Stimulated activated CD8-positive, alpha-beta memory T cell treated with anti-CD3 and anti-CD28 coated beads, Interleukin-4, amount 100 ng/mL, for 1 hour (primary cell): ENCODE results near the gene PEPD.
A peak's percentile ranks its signal among the peaks of the same experiment; 100 is the strongest.
"Not testable (repeated sequence)": the region's sequence is repeated elsewhere in the genome, so short reads cannot be mapped to it uniquely, and the experiment has no call there.

Experiments used
- DNase-seq, 2 donors: peaks; one replicate each; pipeline ENCODE4 v3.0.0-alpha.2; 2020; ENCODE audit warnings: low read depth in 2 of 2, low spot score in 1 of 2

PEPD gene

DNA sequence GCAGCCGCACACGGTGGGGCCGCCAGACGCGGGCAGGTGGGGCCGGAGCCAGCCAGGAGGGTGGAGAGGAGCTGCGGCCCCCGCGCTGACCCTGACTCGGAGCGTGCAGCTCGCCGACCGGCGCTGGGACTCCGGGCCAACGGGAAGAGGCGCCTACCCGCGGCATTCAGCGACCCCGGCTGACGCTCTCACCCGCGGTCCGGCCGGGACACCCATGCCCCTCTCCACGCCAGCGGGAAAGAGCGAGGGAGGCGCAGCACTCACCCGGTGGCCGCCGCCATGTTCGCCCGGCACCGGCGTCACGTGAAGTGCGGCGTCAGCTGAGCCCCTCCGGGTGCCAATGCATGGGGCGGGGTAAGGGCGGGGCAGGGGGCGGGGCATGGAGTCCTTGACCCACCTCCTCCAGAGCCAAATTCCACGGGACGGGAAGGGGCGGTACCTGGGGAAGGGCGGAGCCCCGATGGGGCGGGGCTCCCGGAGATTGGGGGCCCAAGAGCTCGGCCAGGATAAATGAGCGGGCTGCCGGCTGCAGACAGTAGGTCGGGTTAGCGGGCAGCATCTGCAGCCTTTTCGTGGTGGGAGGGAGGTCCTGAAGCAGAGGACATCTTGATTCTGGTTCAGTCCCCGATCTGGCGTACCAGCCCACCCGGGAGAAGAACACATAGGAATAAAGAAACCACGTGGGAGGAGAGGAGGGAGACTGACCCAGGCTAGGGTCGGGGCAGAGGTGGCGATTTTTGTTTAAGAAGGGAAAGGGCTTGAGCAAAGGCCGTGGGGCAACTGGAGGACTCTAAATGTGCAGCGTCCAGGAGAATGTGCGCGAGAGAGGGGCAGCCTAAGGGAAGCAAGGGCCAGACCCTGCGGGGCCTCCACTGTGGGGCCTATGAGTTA, at the start of gene PEPD:
Gene PEPD (minus strand): TSS at position 312 of the 891 bp plus-strand sequence. CDS start 31 bp downstream, at position 281.
- DNase-seq = peak; percentile 66 to 71

DNA sequence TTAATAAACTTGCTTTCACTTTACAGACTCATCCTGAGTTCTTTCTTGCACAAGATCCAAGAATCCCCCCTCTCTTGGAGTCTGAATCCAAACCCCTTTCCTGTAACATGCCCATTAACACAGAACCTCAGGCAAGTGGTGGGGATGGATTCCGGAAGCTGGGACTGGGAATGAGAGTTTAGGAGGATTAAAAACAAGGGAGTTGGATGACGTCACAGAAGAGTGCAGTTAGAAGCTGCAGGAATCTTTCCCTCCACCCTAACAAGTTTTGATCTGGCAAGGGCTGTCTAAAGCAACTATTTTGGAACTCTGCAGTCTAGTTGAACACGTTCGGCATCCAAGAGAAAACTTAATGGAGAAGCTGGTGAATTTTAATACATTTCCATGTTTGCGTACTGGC, 48.2 kb upstream of the PEPD start:
- DNase-seq = no peak

DNA sequence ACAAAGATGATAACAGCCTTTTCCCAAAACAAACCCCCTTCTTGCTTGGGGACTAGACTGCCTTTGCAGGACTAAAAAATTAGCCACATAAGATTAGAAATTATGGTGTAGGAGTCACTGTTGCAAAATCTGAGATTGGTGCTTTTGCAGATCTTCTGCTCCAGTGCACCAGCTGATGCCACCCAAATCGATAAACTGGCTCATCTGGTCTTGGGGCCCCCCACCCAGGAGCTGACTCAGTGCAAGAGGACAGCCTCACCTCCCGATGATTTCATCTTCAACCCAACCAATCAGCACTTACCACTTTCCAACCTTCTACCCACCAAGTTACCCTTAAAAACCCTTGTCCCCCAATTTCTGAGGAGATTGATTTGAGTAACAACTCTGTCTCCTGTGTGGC, 47.1 kb upstream of the PEPD start:
- DNase-seq = no peak

DNA sequence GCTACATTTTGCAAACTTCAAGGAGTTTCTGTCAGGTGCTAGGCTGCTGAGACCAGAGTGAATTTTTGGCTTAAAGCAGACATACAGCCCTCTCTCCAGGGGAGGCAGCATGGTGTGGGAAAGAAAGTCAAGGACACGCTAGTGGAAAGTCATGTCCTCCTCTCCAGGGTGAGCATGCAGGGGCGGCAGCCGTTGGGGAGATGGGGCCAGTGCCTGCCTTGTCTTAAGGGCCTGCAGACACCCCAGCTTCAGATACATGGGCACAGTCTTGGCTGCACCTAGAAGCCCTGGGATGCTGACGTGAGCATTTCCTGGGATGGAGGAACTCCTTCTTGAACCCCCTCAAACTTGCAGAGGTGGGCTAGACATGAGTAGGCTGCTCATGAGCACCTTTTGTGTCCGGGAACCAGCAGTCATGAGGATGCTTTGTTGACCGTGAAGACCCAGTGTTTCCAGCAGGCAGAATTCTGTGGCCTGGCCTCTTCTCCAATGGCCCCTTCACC, 43.3 kb upstream of the PEPD start:
- no peak for DNase-seq

DNA sequence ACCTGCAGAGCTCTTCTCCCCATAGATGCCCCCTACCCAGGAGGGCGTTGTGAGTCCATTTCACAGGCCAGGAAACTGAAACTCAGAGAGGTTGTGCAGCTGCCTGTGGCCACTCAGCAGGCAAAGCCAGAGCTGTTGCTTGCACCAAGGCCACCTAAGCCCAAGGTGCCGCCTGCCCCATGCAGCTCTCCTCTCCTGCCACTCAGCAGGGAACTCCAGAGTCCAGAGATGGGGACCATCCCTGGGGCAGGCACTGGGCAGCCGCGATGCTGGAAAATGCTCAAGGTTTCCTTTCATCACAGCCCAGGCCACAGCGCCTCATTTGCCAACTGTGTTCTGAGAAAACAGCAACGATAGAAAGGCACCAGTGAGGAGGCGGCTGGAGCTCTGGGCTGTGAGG, 41.0 kb upstream of the PEPD start:
- no peak for DNase-seq

DNA sequence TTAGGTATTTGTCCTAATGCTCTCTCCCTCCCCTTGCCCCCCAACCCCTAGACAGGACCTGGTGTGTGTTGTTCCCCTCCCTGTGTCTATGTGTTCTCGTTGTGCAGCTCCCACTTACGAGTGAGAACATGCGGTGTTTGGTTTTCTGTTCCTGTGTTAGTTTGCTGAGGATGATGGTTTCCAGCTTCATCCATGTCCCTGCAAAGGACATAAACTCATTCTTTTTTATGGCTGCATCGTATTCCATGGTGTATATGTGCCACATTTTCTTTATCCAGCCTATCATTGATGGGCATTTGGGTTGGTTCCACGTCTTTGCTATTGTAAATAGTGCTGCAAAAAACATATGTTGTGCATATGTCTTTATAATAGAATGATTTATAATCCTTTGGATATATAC, 40.1 kb upstream of the PEPD start:
- not testable (repeated sequence) for DNase-seq

DNA sequence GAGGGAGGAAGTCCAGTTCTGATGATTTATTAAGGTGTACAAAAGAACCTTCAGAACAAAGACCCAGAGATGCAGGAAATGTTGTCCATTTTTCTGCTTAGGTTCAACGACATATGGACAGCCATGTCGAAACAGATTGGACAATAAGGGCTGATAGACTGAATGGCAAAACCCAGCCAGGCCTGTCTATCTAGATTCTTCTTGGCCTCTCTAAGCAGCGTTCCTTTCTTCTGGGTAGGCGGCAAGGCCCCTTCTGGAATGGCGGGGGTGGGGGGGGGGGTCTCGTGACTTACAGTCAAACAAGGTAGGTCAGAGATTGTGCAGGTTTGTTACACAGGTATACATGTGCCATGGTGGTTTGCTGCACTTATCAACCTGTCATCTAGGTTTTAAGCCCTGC, 39.7 kb upstream of the PEPD start:
- no peak for DNase-seq

DNA sequence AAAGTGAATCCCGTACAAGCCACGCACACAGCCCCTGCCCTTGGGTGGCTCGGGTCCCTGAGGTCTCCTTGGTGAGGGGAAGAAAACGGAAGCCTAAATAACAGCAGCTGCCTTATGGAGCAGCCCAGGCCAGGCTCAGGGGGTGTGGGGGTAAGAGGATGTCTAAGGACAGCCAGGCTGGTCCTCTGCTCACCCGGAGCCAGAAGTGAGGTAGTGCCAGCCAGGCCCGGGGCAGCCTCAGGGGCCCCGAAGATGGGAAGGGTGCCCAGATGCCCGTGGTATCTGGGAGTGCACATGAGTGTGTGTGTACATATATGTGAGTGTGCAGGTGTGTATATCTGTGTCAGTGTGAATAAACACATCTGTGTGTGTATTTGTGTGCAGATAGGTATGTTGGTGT, 38.4 kb upstream of the PEPD start:
- no peak for DNase-seq

DNA sequence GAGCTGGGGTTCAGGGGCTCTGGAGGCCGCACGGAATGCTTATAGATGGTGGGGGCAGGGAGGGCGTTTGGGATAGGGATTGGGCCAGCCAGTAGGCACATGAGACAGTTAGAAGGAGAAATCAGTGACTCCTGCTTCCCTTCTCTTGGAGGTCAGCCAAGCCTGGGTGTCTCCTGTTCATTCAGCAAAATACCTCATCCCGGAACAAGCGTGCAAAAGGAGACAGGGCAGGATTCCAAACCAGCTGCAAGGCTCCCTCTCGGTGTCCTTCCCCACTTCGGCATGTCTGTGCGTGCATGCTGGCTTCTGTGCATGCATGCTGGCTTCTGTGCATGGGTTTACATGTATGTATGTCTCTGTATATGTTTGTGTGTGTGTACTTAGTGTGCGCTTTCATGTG, 37.3 kb upstream of the PEPD start:
- DNase-seq = no peak

DNA sequence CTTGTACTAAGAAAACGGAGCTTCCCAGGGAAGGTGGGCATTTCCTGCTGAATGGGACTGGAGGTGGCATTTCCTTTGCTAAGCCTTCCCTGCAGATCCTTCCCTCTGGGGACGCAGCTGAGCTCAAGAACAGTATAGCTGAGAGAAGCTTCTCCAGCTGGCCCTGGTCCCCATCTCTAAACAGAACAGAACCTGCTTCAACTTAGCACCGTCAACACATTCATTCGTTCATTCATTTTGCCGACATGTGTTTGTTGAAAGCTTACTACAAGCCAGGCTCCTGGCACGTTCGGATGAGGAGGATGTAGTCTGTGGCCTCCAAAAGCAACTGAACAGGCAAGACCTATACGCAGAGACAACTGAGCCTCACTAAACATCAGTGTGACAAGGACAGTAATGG, 36.6 kb upstream of the PEPD start:
- DNase-seq = no peak

DNA sequence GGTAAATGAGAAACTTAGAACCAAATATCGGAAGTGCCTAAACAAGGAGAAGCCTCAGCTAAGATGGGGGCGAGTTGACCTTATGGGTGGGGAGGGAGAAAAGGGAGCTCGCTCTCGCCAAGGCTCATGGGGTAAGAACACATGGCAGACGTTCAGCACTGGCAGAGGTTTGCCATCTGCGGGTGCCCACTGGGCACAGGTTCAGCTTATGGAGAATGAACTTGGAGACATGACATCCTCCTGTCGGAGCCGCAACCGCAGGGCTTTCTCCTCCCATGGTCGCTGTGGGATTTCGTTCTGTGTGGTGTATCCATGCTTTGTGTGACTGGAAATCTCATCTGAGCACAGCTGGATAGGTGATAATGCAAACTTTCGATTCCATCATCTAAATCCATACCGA, 36.1 kb upstream of the PEPD start:
- DNase-seq = no peak

DNA sequence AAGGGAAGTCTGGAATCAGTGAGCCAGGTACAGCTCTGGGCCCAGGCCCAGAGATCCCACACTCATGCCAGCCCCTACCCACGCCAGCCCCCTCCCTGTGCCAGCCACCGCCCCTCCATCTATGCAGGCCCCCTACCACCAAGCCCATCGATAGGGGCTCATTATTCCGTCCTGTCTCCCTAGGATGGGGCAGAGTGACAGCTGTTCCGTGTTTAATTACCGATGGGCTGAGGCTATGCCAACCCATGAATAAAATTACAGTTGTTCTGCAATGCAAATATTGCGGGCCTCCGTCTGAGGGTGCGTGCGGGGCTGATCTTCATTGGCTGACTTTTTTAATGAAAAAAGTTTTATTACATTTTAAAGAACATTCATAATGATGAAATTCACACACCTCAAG, 35.6 kb upstream of the PEPD start:
- no peak for DNase-seq

DNA sequence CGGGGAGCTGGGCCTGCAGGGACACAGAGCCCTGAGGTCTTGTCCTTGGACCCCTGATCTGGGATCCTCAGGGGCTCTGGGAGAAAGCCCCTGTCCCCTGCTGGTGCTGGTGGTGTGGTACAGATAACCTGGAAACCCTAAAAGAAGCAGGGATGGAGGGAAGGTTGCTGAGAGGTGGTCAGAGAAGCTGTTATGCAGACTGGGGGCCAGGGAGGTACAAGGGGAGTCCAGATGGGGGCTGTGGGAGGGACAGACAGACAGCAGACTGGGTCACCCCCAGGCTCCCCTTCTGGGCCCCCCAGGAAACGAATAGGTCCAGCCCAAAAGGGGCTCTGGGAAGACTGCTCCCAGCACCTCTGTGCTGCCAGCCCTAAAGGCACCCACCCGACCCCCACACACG, 34.7 kb upstream of the PEPD start:
- DNase-seq = no peak

DNA sequence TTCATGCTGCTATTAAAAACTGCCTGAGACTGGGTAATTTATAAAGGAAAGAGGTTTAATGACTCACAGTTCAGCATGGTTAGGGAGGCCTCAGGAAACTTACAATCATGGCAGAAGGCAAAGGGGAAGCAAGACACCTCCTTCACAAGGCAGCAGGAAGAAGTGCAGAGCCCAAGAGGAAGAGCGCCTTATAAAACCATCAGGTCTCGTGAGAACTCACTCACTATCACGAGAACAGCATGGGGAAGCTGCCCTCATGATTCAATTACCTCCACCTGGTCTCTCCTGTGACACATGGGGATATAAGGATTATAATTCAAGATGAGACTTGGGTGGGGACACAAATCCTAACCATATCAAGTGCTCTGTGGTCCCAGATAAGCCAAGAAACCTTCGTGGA, 34.1 kb upstream of the PEPD start:
- DNase-seq = not testable (repeated sequence)

DNA sequence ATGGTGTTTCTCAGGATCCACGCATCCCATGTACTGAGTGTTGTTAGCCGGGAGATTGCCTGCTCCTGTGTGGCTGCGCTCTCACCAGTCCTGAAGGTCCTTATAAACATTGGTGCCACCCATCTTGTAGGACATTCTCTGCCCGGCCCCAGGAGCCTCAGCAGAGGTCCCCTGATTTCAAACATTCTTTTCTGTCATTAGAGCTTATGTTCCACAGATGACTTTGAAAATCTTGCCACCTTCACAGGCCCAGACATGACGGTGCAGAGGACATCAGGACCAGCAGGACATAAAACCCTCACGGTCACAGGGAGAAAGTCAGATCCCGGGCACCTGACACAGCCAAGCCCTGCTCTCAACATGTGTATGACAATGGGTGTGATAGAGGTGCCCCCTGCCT, 33.2 kb upstream of the PEPD start:
- DNase-seq = no peak

DNA sequence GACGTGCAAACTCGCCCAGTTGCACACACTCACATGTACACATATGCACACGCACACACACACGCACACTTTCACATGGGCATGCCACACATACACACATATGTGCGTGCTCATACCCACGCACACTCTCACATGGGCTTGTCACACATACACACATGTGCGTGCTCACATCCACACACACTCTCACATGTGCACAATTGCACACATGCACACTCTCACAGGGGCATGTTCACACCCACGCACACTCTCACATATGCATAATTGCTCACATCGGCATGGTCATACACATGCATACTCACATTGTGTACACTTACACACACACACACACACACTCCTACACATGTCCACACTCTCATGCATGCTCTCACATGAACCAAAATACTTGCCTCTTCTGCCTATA, 32.8 kb upstream of the PEPD start:
- DNase-seq = no peak

DNA sequence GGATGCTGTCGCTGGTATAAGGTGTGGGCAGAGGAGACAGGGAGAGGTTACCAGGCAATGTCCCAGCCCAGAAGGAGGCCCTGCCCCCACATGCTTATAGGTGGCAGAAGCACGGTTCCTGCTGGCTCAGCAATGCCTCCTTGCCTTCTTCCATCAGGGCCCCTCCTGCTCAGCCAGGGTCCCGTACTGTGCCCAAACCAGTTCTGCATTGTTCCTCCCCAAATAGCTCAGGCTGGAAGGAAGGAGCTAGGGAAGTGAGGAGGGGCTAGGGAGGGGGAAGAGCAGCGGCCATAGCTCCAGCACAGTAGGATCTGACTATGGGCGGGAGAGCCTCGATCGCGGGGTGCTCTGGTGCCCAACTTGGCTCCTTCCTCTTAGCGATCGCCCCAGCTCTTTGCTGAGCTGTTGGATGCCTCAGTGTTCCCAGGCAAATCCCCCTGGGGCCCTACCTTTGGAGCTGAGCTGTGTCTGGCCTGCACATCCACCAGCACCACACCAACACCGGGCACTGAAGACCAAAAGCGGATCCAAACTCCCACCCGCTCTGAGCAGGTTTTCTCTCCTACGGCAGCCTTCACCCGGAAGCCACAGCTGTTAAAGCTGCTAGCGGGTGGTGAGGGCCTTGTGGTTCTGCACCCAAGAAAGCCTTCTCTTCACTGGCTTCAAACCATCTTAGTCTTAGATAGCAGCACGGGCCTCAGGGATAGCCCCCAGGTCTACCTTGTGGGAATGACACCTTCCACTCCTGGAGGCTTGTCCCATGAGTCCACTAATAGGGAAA, 32.1 kb upstream of the PEPD start:
- DNase-seq = no peak

DNA sequence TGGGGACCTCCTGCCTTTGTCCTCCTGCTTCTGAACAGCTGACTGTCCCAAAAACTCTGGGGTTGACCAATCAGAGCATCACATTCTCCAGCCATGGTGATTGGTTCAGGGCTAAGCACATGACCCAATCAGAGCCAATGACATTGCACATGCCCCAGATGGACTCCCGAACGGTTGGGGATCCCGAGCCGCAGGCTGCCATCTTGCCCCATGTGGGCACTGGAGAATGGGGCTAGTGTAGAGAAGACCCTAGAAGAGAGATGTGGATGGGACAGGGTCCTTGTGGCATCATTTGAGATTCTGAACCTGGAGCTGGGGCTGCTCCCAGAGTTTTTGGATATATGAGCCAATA, 31.3 kb upstream of the PEPD start:
- DNase-seq = no peak

DNA sequence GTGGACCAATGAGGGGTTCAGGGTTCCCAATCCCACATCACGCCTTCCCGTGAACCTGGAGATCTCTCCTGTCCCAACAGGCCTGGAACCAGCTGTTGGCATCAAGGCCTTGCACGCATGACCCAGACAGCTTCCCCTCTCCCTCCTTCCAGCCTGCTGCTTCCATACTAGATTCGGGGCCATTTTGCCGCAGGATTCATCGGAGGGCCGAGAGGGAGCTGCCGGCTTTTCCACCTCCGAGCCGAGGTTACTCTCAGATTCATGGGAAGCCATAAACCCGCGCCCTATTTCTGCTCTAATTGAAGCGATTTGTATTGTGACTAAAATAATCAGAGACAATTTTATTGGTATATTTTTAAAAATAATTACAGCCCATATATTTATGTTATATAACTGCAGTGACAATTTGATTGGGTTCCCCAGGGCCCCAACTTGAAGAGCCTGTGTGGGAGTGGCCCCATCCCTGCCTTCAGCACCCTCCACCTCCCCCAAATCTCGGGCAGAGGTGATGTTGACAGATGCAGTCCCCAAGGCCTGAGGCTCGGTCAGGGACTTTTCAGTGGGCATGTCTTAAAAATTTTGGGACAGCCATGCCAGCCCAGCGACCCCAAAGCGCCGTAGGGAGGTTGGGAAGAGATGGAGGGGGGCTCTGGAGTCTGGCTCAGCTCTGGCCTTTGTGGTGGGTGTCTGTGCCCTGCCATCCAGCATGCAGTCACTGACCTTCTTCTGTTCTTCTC, 30.8 kb upstream of the PEPD start:
- DNase-seq = no peak

DNA sequence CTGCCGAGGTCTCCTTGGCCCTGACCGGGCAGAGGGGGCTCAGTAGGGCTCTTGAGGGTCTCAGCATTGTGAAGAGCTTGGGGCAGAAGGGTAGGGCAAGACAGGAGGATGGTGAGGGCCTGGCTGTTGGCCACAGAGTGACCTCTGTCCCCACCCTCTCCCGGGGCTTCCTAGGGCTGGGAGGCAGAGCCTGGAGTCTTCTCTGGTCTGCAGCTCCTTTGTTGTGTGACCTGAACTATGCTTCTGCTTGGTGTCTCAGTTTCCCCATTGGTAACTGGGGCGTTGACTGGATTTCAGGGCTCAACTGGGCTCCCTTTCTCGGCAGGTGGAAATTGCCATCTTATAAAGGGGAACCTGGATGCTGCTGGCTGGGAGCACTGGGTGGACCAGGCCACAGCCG, 30.1 kb upstream of the PEPD start:
- DNase-seq = no peak

DNA sequence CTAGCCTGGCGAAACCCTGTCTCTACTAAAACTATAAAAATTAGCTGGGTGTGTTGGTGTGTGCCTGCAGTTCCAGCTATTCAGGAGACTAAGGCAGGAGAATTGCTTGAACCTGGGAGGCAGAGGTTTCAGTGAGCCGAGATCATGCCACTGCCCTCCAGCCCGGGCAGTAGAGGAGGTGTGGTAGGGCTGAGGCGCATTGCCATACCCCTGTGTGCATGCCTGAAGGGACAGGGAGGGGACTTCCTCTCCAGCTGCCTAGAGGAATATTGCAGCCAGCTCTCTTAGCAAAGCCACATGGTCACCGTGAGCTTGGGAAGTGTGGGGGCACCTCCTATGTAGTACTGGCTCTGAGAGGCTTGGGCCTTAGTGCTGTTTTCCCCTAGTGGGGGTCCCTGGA, 29.2 kb upstream of the PEPD start:
- no peak for DNase-seq

DNA sequence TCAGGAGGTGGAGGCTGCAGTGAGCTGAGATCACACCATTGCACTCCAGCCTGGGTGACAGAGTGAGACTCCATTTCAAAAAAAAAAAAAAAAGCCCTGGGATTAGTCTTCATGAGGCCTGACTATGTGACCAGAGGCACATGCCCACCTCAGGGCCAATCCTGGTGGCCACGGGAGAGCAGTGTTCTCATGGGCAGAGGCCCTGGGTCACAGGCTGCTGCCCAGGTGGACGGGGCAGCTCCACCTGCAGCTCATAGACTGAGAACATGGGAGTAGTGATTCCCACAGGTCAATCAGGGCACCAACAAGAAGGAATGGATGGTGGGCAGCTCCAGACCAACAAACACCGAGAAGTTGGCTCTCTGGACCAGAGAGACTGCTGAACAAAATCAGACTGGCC, 26.1 kb upstream of the PEPD start:
- no peak for DNase-seq
